ENCODE data around the gene CUX1.
"Not testable (repeated sequence)": the region's sequence is repeated elsewhere in the genome, so short reads cannot be mapped to it uniquely, and the experiment has no call there.

Gene CUX1

DNA sequence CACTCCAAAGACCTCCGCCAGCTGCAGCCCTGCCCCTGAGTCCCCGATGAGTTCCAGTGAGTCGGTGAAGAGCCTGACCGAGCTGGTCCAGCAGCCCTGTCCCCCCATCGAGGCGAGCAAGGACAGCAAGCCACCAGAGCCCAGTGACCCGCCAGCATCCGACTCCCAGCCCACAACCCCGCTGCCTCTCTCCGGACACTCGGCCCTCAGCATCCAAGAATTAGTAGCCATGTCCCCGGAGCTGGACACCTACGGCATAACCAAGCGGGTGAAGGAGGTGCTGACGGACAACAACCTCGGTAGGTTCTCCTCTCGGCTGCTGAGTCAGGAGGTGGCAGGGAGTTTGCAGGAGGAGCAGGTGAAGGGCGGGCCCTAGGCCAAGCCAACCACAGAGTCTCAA lies 409.9 kb downstream of the CUX1 start:
- no peak overlapping the region for H3K4me3 ChIP-seq (ENCODE audit: low read depth, low read length)
- no peak for DNase-seq (ENCODE audit: low read depth)
- TF ChIP-seq CTCF (IDR thresholded peaks at IDR 0.05; ENCODE audit: control insufficient read depth, extremely low read depth, insufficient read depth) = no peak

GRCh38 chr7:102228935-102229334 lies 411.5 kb downstream of the CUX1 start:
- no peak overlapping the region for H3K4me3 ChIP-seq (ENCODE audit: low read depth, low read length)
- DNase-seq (ENCODE audit: low read depth) = no peak
- TF ChIP-seq CTCF (IDR thresholded peaks at IDR 0.05; ENCODE audit: control insufficient read depth, extremely low read depth, insufficient read depth) = no peak

GRCh38 chr7:102230162-102230561 lies 412.7 kb downstream of the CUX1 start:
- H3K4me3 ChIP-seq (ENCODE audit: low read depth, low read length); DNase-seq (ENCODE audit: low read depth): not testable (repeated sequence)

GRCh38 chr7:102230593-102230992 lies 413.2 kb downstream of the CUX1 start:
- no peak for DNase-seq (ENCODE audit: low read depth)
- H3K4me3 ChIP-seq (ENCODE audit: low read depth, low read length) = no peak overlapping the region
- no peak for TF ChIP-seq CTCF (IDR thresholded peaks at IDR 0.05; ENCODE audit: control insufficient read depth, extremely low read depth, insufficient read depth)

GRCh38 chr7:102232611-102233286 lies 415.3 kb downstream of the CUX1 start:
- no peak for DNase-seq (ENCODE audit: low read depth)
- no peak overlapping the region for H3K4me3 ChIP-seq (ENCODE audit: low read depth, low read length)

GRCh38 chr7:102234131-102234530 lies 416.7 kb downstream of the CUX1 start:
- DNase-seq (ENCODE audit: low read depth) = no peak
- TF ChIP-seq CTCF (IDR thresholded peaks at IDR 0.05; ENCODE audit: control insufficient read depth, extremely low read depth, insufficient read depth) = no peak

More at GRCh38 chr7:102232611-102233286, 415.3 kb downstream of the CUX1 start:
- no peak for TF ChIP-seq CTCF (IDR thresholded peaks at IDR 0.05; ENCODE audit: control insufficient read depth, extremely low read depth, insufficient read depth)

DNA sequence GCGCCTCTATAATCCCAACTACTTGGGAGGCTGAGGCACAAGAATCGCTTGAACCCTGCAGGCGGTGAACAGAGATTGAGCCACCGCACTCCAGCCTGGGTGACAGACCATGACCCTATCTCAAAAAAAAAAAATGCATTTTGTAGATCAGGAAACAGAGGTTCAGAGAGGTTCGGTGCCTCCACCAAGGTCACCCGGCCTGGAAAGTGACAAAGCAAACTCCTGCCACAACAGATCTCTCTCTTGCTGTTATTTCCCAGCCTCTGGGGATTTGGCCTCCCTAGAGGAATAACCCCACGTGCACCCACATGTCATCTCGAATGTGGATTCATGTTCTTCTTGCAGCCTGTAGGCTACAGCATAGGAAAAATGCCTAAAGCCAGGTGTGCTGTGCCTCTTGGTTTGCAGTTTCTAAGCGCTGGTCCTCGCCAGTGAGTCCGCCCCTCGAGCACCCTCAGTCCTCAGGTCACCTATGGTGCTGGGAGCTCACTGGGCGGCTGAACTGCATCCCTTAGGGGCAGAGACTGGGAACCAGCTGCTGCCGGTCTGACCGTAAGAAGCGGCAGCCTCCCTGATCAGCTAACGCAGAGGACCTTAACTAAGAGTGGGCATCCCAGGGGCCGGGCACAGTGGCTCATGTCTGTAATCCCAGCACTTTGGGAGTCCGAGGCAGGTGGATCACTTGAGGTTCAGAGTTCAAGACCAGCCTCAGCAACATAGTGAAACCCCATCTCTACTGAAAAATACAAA lies 417.6 kb downstream of the CUX1 start:
- no peak for DNase-seq (ENCODE audit: low read depth)
- no peak for TF ChIP-seq CTCF (IDR thresholded peaks at IDR 0.05; ENCODE audit: control insufficient read depth, extremely low read depth, insufficient read depth)
- no peak overlapping the region for H3K4me3 ChIP-seq (ENCODE audit: low read depth, low read length)

More at GRCh38 chr7:102234131-102234530, 416.7 kb downstream of the CUX1 start:
- H3K4me3 ChIP-seq (ENCODE audit: low read depth, low read length) = no peak overlapping the region
